ENCODE results near the gene ATP6V0D1. TPM values are rescaled to one million over a fixed set of nuclear protein-coding genes. Genes with fewer than 3 reads are reported as not detected.

Gene ATP6V0D1
- total RNA-seq, 1 experiment from 2014 or later: 43.0 TPM

- H3K4me3 Mint-ChIP-seq: peak overlapping the region in 1 of 2 experiments; percentile 8; a peak in 3 of 5 replicates
- no peak overlapping the region for H2AFZ ChIP-seq (ENCODE audit: low read length)
- no peak overlapping the region for H2BK120ac ChIP-seq (ENCODE audit: low read depth, low read length, poor library complexity, severe bottlenecking)
Measured at GRCh38 chr16:67413978-67414911, 66.7 kb downstream of the ATP6V0D1 start.

More at GRCh38 chr16:67413978-67414911, 66.7 kb downstream of the ATP6V0D1 start:
- H3K9me3 Mint-ChIP-seq: no peaks in the 10 kb centered on the region
- H3K23me2 ChIP-seq (ENCODE audit: insufficient read length, low read depth, low read length, poor library complexity, severe bottlenecking): peaks cover 11% of the 10 kb centered on the region
- no peak for TF ChIP-seq CTCF (conservative IDR thresholded peaks at IDR 0.05)
- H4K91ac ChIP-seq (ENCODE audit: insufficient read length, low read depth, low read length): no peak overlapping the region
- H3K9ac ChIP-seq (ENCODE audit: extremely low read depth, insufficient read length, low read length): no peak overlapping the region
- no peak overlapping the region for H3T11ph ChIP-seq (ENCODE audit: low read length)
- no peak overlapping the region for H2BK20ac ChIP-seq (ENCODE audit: low read depth, low read length, poor library complexity, severe bottlenecking)
- peaks cover 6% of the 10 kb centered on the region for H3K27me3 Mint-ChIP-seq (ENCODE audit: low read depth)
- H2BK15ac ChIP-seq (ENCODE audit: low read depth, low read length): no peak overlapping the region
- H3K4me1 Mint-ChIP-seq: peaks cover 26 to 29% of the 10 kb centered on the region in 2 experiments
- H4K20me1 ChIP-seq (ENCODE audit: control insufficient read depth, insufficient read depth, insufficient read length): no peaks in the 10 kb centered on the region
- H4K8ac ChIP-seq (replicated peaks; ENCODE audit: insufficient read length, low read depth, low read length): no peak overlapping the region
- H3K79me1 ChIP-seq (ENCODE audit: insufficient read depth, low read depth, low read length, poor library complexity, severe bottlenecking): no peaks in the 10 kb centered on the region
- H3K27ac ChIP-seq (ENCODE audit: insufficient read length, low read depth, low read length): peak overlapping the region; percentile 62
- H3K56ac ChIP-seq (ENCODE audit: insufficient read length, low read depth, low read length): no peak overlapping the region
- no peak for DNase-seq
- H3K18ac ChIP-seq (ENCODE audit: insufficient read length, low read depth, low read length): no peak overlapping the region
- H3K4ac ChIP-seq (ENCODE audit: low read depth, low read length): no peak overlapping the region
- H3K27me3 ChIP-seq (ENCODE audit: insufficient read depth, low read length): no peaks in the 10 kb centered on the region
- whole genome bisulfite sequencing (ENCODE audit: extremely low coverage, insufficient read length, low lambda C conversion rate): no CpG with 5 or more reads among the region's 6 CpGs
- peaks cover 3% of the 10 kb centered on the region; the same call in 1 of the 2 replicates for H3K4me1 ChIP-seq (ENCODE audit: insufficient read depth, low read length)
- H2BK5ac ChIP-seq (ENCODE audit: insufficient read length, low read length): no peak overlapping the region
- no peak overlapping the region for H4K5ac ChIP-seq (ENCODE audit: insufficient read length, low read depth, low read length)
- H3K23ac ChIP-seq (ENCODE audit: insufficient read length, low read depth, low read length): no peak overlapping the region
- H3K27ac Mint-ChIP-seq: peak overlapping the region in 1 of 3 experiments; percentile 73; a peak in 4 of 7 replicates
- no peak overlapping the region for H2AK5ac ChIP-seq (ENCODE audit: insufficient read length, low read length)
- H3K9me3 ChIP-seq (ENCODE audit: control insufficient read depth, low read depth, low read length): no peaks in the 10 kb centered on the region
- no peaks in the 10 kb centered on the region; a peak in 2 of 7 replicates for H3K36me3 Mint-ChIP-seq (ENCODE audit: insufficient read depth in 1 of 3, low read depth in 3 of 3)
- H3K4me2 ChIP-seq (ENCODE audit: insufficient read depth, insufficient read length, low read length): peak overlapping the region; percentile 21
- no peak overlapping the region for H2BK12ac ChIP-seq (ENCODE audit: insufficient read length, low read depth, low read length)
- H3K79me2 ChIP-seq (ENCODE audit: insufficient read depth, low read length): no peaks in the 10 kb centered on the region
- no peak overlapping the region; the same call in 1 of the 2 replicates for H3K14ac ChIP-seq (ENCODE audit: insufficient read depth, low read length)

Data from H9 (cell line).